Measurements from ENCODE around the gene TRIM7. TPM values are rescaled to one million over a fixed set of nuclear protein-coding genes. Genes with fewer than 3 reads are reported as not detected.

Gene TRIM7
- total and polyA plus RNA-seq, 9 of the 15 experiments (the other 6 are each of a cell fraction or from before 2014, with no cell fraction given) = 2.6 to 14.9 (median 8.9) TPM

- TF ChIP-seq BHLHE40 (IDR thresholded peaks at IDR 0.05; ENCODE audit: low read length) = 0 out of 2 replicates have a peak, but pooled peaks have one; percentile 5
- TF ChIP-seq, protein P1, sequence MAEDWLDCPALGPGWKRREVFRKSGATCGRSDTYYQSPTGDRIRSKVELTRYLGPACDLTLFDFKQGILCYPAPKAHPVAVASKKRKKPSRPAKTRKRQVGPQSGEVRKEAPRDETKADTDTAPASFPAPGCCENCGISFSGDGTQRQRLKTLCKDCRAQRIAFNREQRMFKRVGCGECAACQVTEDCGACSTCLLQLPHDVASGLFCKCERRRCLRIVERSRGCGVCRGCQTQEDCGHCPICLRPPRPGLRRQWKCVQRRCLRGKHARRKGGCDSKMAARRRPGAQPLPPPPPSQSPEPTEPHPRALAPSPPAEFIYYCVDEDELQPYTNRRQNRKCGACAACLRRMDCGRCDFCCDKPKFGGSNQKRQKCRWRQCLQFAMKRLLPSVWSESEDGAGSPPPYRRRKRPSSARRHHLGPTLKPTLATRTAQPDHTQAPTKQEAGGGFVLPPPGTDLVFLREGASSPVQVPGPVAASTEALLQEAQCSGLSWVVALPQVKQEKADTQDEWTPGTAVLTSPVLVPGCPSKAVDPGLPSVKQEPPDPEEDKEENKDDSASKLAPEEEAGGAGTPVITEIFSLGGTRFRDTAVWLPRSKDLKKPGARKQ (CRISPR knock-in tag; IDR thresholded peaks at IDR 0.05) = no peak; the same call in 1 of the 2 replicates
- TF ChIP-seq NR2C2 (CRISPR knock-in tag; IDR thresholded peaks at IDR 0.05) = no peak
- TF ChIP-seq NR2C2 (tag; IDR thresholded peaks at IDR 0.05) = peak; percentile 28; the same call in 1 of the 2 replicates
- TF ChIP-seq ZNF184 (CRISPR knock-in tag; IDR thresholded peaks at IDR 0.05) = no peak
- no peak for TF ChIP-seq MCM7 (IDR thresholded peaks at IDR 0.05)
- TF ChIP-seq MECOM (CRISPR knock-in tag; IDR thresholded peaks at IDR 0.05) = no peak
- TF ChIP-seq ZBTB5 (IDR thresholded peaks at IDR 0.05) = 0 out of 2 replicates have a peak, but pooled peaks have one; percentile 73
- TF ChIP-seq JUNB (CRISPR knock-in tag; conservative IDR thresholded peaks at IDR 0.05) = no peak
- TF ChIP-seq TEAD4 (IDR thresholded peaks at IDR 0.05; ENCODE audit: low read length) = peak; percentile 78
- no peak for TF ChIP-seq TEAD4 (CRISPR knock-in tag; IDR thresholded peaks at IDR 0.05; ENCODE audit: borderline replicate concordance)
These were observed 2.4 kb upstream of the TRIM7 start (continued) for GRCh38 chr5:181207214-181207959.
